Mucosa of descending colon (tissue), 3 donors: ENCODE results near the gene AQP6. TPM values are rescaled to one million over a fixed set of nuclear protein-coding genes. Genes with fewer than 3 reads are reported as not detected.

ENCODE experiments used
- ATAC-seq: fragments of 200-7000 bp; cut with Tn5 transposase; one replicate; pipeline ENCODE4 v1.9.1; 2020; ENCODE audit warnings: mild to moderate bottlenecking, moderate library complexity
- DNase-seq, 3 donors: peaks; one replicate each; pipeline ENCODE4 v3.0.0-alpha.2; 2020
- H3K36me3 ChIP-seq: fragments of 200-600 bp; one replicate; pipeline ENCODE4 v1.8.0; 2021; ENCODE audit warnings: low read depth, mild to moderate bottlenecking
- H3K4me1 ChIP-seq: fragments of 200-600 bp; one replicate; pipeline ENCODE4 v1.8.0; 2021; ENCODE audit warnings: low read depth, mild to moderate bottlenecking
- H3K4me3 ChIP-seq: fragments of 200-600 bp; one replicate; pipeline ENCODE4 v1.8.0; 2021; ENCODE audit warnings: mild to moderate bottlenecking
- H3K9me3 ChIP-seq: fragments of 200-600 bp; one replicate; pipeline ENCODE4 v1.8.0; 2021; ENCODE audit warnings: mild to moderate bottlenecking
- CTCF ChIP-seq: fragments of 200-600 bp; IDR thresholded peaks from one replicate; pipeline ENCODE4 v1.8.0; 2022; ENCODE audit warnings: antibody characterized with exemption, mild to moderate bottlenecking
- intact Hi-C, 2 donors: fragments of 100-400 bp; cut with DNase I in 1 of 2; cut with micrococcal nuclease in 1 of 2; formaldehyde crosslinking; loops; one replicate each; pipeline versions ENCODE4 v1.11.0 to v1.11.1; 2022; cut with DNase I, micrococcal nuclease
- total RNA-seq, 3 donors: library from RNA; stranded (reverse); fragmentation: NEBNext Ultra II Directional in 2 of 3; extraction: Animal tissue kit (Norgen Biotek cat#: 25700) in 2 of 3; gene quantifications; one replicate each; pipeline versions ENCODE4 v1.2.1 to v1.2.4, GENCODE V29; 2021 to 2023
- donor health status: DM: no; HTN: no; CAD: no; lungs with moderate emphysema.
- donor health status: DM: no; HTN: no; CAD: no.
- donor health status: DM: no; HTN: yes; CAD: no.

The AQP6 gene
- total RNA-seq, 3 donors from 2014 or later: 0.54 TPM; not detected in 2

GRCh38 chr12:49932533-49933130 lies 40.1 kb upstream of the AQP6 start:
- Histone ChIP-seq H3K4me3 (no peak overlapping the region), H3K4me1 (no peaks in the 10 kb centered on the region), H3K36me3 (no peaks in the 10 kb centered on the region), H3K9me3 (no peaks in the 10 kb centered on the region)
- DNase-seq (no peak), ATAC-seq (no peak)
- no peak for TF ChIP-seq CTCF
- intact Hi-C loops: no loop called here

- Histone ChIP-seq H3K9me3 (no peaks in the 10 kb centered on the region), H3K4me3 (no peak overlapping the region), H3K36me3 (no peaks in the 10 kb centered on the region), H3K4me1 (no peaks in the 10 kb centered on the region)
- ATAC-seq (no peak), DNase-seq (no peak)
- TF ChIP-seq CTCF: no peak
- intact Hi-C loops: no loop called here
Measured at GRCh38 chr12:49933796-49934195, 39.0 kb upstream of the AQP6 start.

- no peak for DNase-seq
- intact Hi-C loops: no loop called here
- Histone ChIP-seq H3K4me3 (no peak overlapping the region), H3K9me3 (no peaks in the 10 kb centered on the region), H3K36me3 (no peaks in the 10 kb centered on the region), H3K4me1 (no peaks in the 10 kb centered on the region)
- ATAC-seq: no peak
- TF ChIP-seq CTCF: no peak
Measured at GRCh38 chr12:49934505-49934904, 38.2 kb upstream of the AQP6 start.

GRCh38 chr12:49936925-49937324 lies 35.8 kb upstream of the AQP6 start:
- Histone ChIP-seq H3K9me3 (no peaks in the 10 kb centered on the region), H3K4me1 (no peaks in the 10 kb centered on the region), H3K36me3 (no peaks in the 10 kb centered on the region), H3K4me3 (no peak overlapping the region)
- intact Hi-C loops: no loop called here
- TF ChIP-seq CTCF: no peak
- ATAC-seq (no peak), DNase-seq (no peak)

- TF ChIP-seq CTCF: no peak
- H3K4me3 ChIP-seq: no peak overlapping the region
- no peaks in the 10 kb centered on the region for H3K9me3 ChIP-seq
- intact Hi-C loops: no loop called here
- no peak for ATAC-seq
- H3K36me3 ChIP-seq: no peaks in the 10 kb centered on the region
- H3K4me1 ChIP-seq: no peaks in the 10 kb centered on the region
- DNase-seq: no peak
Measured at GRCh38 chr12:49937639-49938300, 35.0 kb upstream of the AQP6 start.
